Measurements from ENCODE around the gene MAP3K12.
A peak's percentile ranks its signal among the peaks of the same experiment; 100 is the strongest.
"Not testable (repeated sequence)": the region's sequence is repeated elsewhere in the genome, so short reads cannot be mapped to it uniquely, and the experiment has no call there.

Gene MAP3K12

DNA sequence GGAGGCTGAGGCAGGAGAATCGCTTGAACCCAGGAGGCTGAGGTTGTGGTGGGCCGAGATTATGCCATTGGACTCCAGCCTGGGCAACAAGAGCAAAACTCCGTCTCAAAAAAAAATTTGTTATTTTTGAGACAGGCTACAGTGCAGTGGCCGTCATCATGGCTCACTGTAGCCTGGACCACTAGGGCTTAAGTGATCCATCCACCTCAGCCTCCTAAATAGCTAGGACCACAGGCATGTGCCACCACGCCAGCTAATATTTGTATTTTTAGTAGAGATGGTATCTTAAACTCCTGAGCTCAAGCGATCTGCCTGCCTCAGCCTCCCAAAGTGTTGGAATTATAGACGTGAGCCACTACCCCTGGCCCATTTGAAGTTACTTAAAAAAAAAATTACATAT is 48.3 kb downstream of the MAP3K12 start:
- no peak overlapping the region for H3K4me3 ChIP-seq (ENCODE audit: low read depth, low read length)
- DNase-seq (ENCODE audit: low read depth), result no peak
- no peak for TF ChIP-seq CTCF (IDR thresholded peaks at IDR 0.05; ENCODE audit: low read depth, low read length, missing control alignments)

GRCh38 chr12:53444593-53445325 is 54.5 kb downstream of the MAP3K12 start:
- not testable (repeated sequence) for DNase-seq (ENCODE audit: low read depth); H3K4me3 ChIP-seq (ENCODE audit: low read depth, low read length)

- no peak for DNase-seq (ENCODE audit: low read depth)
- no peak overlapping the region for H3K4me3 ChIP-seq (ENCODE audit: low read depth, low read length)
- TF ChIP-seq CTCF (IDR thresholded peaks at IDR 0.05; ENCODE audit: low read depth, low read length, missing control alignments), result no peak
Measured at GRCh38 chr12:53443955-53444354, 55.3 kb downstream of the MAP3K12 start.

- no peak for TF ChIP-seq CTCF (IDR thresholded peaks at IDR 0.05; ENCODE audit: low read depth, low read length, missing control alignments)
- peak within 1 kb of the TSS; percentile 76 for H3K4me3 ChIP-seq (ENCODE audit: low read depth, low read length)
- DNase-seq (ENCODE audit: low read depth), result peak; percentile 99
Measured at GRCh38 chr12:53441040-53441833, 58.0 kb downstream of the MAP3K12 start, which contains the start of gene PRR13. Gene PRR13, plus strand, starts transcription at chr12:53441734. Its CDS starts 981 bp downstream, at chr12:53442715.

DNA sequence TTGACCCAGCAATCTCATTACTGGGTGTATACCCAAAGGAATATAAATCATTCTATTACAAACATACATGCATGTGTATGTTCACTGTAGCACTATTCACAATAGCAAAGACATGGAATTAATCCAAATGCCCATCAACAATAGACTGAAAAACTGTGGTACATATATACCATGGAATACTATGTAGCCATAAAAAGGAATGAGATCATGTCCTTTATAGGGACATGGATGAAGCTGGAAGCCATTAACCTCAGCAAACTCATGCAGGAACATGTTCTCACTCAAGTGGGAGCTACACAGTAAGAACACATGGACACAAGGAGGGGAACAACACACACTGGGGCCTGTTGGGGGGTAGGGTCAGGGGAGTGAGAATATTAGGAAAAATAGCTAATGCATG is 59.7 kb downstream of the MAP3K12 start:
- not testable (repeated sequence) for DNase-seq (ENCODE audit: low read depth); H3K4me3 ChIP-seq (ENCODE audit: low read depth, low read length)

DNA sequence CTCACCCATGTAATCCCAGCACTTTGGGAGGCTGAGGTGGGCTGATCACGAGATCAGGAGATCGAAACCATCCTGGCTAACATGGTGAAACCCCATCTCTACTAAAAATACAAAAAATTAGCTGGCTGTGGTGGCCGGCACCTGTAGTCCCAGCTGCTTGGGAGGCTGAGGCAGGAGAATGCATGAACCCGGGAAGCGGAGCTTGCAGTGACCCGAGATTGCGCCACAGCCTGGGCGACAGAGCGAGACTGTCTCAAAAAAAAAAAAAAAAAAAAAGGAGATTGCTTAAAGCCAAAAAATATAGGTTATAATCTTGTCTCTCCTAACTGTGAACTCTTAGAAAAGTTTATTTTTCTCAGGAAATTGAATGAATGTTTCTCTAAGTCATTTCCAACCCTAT is 63.9 kb downstream of the MAP3K12 start:
- not testable (repeated sequence) for H3K4me3 ChIP-seq (ENCODE audit: low read depth, low read length); DNase-seq (ENCODE audit: low read depth)

DNA sequence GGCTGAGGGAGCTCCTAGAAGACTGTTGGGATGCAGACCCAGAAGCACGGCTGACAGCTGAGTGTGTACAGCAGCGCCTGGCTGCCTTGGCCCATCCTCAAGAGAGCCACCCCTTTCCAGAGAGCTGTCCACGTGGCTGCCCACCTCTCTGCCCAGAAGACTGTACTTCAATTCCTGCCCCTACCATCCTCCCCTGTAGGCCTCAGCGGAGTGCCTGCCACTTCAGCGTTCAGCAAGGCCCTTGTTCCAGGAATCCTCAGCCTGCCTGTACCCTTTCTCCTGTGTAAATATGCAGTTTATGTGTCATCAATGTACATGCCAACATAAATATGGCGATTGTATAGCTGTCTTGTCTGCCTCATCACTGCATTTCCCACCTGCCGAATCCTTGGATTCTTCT is 68.1 kb downstream of the MAP3K12 start:
- no peak overlapping the region for H3K4me3 ChIP-seq (ENCODE audit: low read depth, low read length)
- TF ChIP-seq CTCF (IDR thresholded peaks at IDR 0.05; ENCODE audit: low read depth, low read length, missing control alignments), result no peak
- no peak for DNase-seq (ENCODE audit: low read depth)

DNA sequence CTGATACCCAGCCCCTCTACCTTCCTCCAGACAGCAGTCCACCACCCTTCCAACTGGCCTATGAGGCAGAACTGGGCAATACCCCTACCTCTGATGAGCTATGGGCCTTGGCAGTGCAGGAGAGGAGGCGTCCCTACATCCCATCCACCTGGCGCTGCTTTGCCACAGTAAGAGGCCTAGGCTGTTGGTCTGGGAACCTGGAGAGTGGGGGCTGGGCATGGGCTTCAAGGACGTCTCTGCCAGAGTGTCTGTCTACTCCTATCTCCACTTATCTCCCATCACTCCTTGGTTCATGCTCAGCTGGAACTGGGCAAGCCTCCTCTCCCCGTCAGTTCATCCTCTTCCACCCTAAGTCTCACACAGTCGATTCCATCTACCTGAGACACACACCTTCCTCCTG is 69.1 kb downstream of the MAP3K12 start:
- no peak overlapping the region for H3K4me3 ChIP-seq (ENCODE audit: low read depth, low read length)
- DNase-seq (ENCODE audit: low read depth), result no peak
- TF ChIP-seq CTCF (IDR thresholded peaks at IDR 0.05; ENCODE audit: low read depth, low read length, missing control alignments), result no peak

Measured in GM12864 (cell line).